Sciatic nerve (tissue), 2 donors: ENCODE measurements around the gene DBNDD1. TPM values are rescaled to one million over a fixed set of nuclear protein-coding genes. Genes with fewer than 3 reads are reported as not detected.
"Not testable (repeated sequence)": the region's sequence is repeated elsewhere in the genome, so short reads cannot be mapped to it uniquely, and the experiment has no call there.

Source experiments
- ATAC-seq: fragments of 200-7000 bp; cut with Tn5 transposase; one replicate; pipeline ENCODE4 v1.9.1; 2020; ENCODE audit warnings: mild to moderate bottlenecking, moderate library complexity
- DNase-seq: peaks from one replicate; pipeline ENCODE4 v3.0.0-alpha.2; 2020; ENCODE audit warnings: low spot score
- intact Hi-C: fragments of 100-400 bp; cut with DNase I; formaldehyde crosslinking; loops from one replicate; pipeline ENCODE4 v1.14.2; 2022
- total RNA-seq: library from RNA; stranded (reverse); fragmentation: NEBNext Ultra II Directional; extraction: Animal tissue kit (Norgen Biotek cat#: 25700); gene quantifications from one replicate; pipeline ENCODE4 v1.2.1, GENCODE V29; 2021
- donor health status: DM: no; HTN: no; CAD: no.
- donor health status: DM: no; HTN: no; CAD: no.

Gene DBNDD1, protein sequence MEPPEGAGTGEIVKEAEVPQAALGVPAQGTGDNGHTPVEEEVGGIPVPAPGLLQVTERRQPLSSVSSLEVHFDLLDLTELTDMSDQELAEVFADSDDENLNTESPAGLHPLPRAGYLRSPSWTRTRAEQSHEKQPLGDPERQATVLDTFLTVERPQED
- 1.8 TPM for total RNA-seq

DNA sequence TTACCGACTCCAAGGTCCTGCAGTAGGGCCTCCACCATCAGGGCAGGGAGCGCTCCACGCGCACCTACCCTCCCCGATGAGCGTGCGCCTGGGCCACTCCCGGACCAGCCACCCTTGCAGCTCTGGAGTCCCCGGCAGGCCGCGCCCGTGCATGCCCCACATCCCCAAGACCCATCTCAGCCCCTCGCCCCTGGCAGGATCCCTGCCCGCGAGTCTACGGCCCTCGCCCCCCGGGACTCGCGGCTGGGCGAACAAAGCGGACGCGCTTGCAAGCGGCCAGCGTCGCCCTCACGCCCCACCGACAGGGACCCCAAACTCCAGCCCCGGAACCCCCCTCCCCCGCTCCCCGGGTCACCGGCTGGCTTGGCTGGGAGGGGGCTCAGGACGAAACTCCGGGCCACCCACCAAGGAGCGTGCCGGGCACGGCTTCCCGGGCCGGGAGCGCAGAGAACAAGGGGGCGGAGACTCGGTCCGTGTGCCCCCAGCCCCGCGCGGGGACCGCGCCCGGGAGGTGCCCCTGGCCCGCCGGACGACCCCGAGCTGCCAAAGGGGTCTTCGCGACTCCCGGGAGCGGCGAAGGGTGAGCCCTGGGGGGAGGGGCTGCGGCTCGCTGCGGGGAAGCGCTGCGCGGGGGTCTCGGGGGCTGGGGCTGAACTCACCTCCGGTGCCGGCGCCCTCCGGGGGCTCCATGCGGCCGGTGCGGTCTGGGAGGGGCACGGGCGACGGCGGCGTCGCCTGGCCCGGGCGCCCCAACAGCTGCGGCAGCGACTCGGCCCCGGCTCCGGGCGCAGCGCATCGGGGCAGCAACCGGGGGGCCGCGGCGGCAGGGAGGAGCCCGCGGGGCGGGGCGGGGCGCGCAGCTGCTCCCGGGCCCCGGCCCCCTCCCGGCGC lies at the start of gene DBNDD1:
TSS of gene DBNDD1 (minus strand) at position 805 of the 891 bp plus-strand sequence. CDS start at position 690, 115 bp downstream.
- ATAC-seq (no peak), DNase-seq (no peak)
- intact Hi-C loops = no loop called here

DNA sequence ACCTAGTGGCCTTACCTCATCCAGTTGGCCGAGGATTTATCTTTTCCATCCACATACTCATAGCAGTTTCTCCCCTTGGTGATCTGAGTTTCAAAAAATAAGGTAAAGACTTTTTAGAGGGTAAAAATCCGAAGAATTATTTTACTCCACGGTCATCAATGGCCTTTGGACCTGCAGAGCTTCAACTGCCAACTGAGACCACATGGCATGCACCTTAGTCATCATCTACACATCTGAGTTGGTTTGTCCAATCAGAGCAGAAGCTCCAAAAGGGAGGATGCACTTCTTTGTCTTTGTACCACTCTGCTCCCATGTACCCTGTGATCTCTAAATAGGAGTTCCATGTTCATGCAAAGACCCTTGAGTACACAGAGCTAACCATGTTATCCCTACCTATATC lies 42.2 kb upstream of the DBNDD1 start:
- intact Hi-C loops = no loop called here
- ATAC-seq (no peak), DNase-seq (no peak)

- DNase-seq (no peak), ATAC-seq (no peak)
- intact Hi-C loops = no loop called here
Measured at GRCh38 chr16:90057738-90058173, 38.5 kb upstream of the DBNDD1 start.

DNA sequence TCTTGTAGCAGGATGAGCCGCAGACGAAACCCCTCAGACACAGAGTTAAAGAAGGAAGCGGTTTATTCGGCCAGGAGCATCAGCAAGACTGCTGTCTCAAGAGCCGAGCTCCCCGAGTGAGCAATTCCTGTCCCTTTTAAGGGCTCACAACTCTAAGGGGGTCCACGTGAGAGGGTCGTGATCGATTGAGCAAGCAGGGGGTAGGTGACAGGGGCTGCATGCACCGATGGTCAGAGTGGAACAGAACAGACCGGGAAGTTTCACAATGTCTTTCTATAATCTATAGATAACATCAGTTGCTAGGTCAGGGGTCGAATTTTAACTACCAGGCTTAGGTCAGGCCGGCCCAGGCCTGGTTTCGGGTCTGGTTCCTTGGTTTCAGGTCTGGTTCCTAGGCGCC lies 37.3 kb upstream of the DBNDD1 start:
- intact Hi-C loops, ATAC-seq, DNase-seq: not testable (repeated sequence)

GRCh38 chr16:90055371-90055770 lies 36.1 kb upstream of the DBNDD1 start:
- DNase-seq (no peak), ATAC-seq (no peak)
- intact Hi-C loops = no loop called here

GRCh38 chr16:90054554-90054953 lies 35.3 kb upstream of the DBNDD1 start:
- intact Hi-C loops = no loop called here
- no peak for DNase-seq
- ATAC-seq = no peak

DNA sequence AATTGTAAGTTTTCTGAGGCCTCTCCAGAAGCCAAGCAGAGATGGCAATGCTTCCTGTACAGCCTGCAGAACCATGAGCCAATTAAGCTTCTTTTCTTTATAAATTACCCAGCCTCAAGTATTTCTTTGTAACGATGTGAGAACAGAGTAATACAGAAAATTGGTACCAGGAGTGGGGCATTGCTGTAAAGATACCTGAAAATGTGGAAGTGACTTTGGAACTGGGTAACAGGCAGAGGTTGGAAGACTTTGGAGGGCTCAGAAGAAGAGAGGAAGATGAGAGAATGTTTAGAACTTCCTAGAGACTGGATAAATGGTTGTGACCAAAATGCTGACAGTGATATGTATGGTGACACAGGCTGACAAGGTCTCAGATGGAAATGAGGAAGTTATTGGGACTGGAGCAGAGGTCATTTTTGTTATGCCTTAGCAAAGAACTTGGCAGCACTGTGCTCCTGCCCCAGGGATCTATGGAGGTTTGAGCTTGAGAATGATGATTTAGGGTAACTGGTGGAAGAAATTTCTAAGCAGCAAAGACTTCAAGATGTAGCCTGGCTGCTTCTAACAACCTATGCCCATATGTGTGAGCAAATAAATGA lies 34.7 kb upstream of the DBNDD1 start:
- ATAC-seq = no peak
- DNase-seq = no peak
- intact Hi-C loops = no loop called here

GRCh38 chr16:90050969-90051368 lies 31.7 kb upstream of the DBNDD1 start:
- intact Hi-C loops = no loop called here
- DNase-seq = no peak

GRCh38 chr16:90048737-90049330 lies 29.6 kb upstream of the DBNDD1 start:
- no peak for ATAC-seq
- DNase-seq = no peak
- intact Hi-C loops = no loop called here

More at GRCh38 chr16:90050969-90051368, 31.7 kb upstream of the DBNDD1 start:
- no peak for ATAC-seq

DNA sequence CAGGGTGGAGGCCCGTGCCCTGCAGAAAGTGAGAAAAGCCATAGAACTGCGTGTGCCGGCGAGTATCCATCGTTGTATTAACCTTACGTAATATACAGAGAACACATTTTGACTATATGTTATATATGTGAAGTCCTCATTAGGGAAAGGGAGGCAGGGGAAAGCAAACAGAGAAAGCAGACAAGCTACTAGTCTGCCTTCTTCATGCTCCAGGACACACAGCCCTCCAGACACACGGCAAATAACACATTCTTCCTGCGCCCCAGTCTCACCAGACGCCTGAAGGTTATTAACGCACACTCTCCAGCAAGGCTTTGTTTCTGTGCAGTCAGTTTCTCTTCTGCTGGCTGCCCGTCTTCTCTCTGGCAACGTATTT lies 29.1 kb upstream of the DBNDD1 start:
- intact Hi-C loops = no loop called here

GRCh38 chr16:90047714-90048346 lies 28.6 kb upstream of the DBNDD1 start:
- DNase-seq (no peak), ATAC-seq (peak; percentile 34)
- intact Hi-C loops = no loop called here

More for the DNA sequence above, 29.1 kb upstream of the DBNDD1 start:
- no peak for DNase-seq
- ATAC-seq = peak; percentile 5

- intact Hi-C loops = no loop called here
- DNase-seq (peak; percentile 87), ATAC-seq (peak; percentile 92)
Measured at GRCh38 chr16:90046971-90047713, 27.9 kb upstream of the DBNDD1 start.

DNA sequence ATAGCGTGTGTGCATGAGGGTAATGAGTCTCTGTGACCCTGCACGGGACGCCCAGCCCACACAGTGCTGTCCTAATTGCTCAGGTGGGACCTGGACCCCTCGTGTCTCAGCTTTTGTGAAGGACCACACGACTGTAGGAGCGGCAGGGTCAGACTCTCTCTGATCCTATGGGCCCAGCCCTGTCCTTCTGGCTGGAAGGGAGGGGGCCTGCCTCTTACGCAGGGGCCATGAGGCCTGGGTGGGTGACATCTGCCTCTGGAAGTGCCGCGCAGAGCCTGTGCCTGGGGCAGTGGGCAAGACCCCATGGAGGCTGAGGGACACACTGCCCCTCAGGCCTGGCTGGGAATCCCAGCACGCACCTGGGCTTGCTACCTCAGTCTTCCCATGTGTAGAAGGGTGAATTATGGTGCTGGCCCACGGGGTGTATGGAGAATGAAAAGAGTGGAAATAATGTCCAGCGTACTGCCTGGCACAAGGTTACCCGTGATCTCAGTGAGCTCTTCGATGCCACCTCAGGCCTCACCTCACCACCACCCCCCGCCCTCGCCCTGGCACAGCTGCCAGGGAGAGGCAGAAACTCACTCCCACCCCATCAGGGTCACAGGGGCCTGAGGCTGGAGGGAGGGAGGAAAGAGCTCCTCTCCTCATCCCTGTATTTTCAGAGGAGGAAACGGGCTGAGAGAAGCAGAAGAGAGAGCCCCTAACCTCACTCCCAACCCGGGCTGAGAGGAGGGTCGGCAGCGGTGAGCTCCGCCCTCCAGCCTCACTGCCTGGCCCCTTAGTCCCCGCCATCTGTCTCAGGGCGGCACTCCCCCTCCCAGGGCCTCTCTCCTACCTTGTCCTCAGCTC lies 27.1 kb upstream of the DBNDD1 start:
- ATAC-seq = peak; percentile 1
- intact Hi-C loops = no loop called here

GRCh38 chr16:90044111-90044551 lies 24.9 kb upstream of the DBNDD1 start:
- DNase-seq (peak; percentile 57), ATAC-seq (no peak)
- intact Hi-C loops = no loop called here

More for the DNA sequence above, 27.1 kb upstream of the DBNDD1 start:
- DNase-seq = peak; percentile 57

DNA sequence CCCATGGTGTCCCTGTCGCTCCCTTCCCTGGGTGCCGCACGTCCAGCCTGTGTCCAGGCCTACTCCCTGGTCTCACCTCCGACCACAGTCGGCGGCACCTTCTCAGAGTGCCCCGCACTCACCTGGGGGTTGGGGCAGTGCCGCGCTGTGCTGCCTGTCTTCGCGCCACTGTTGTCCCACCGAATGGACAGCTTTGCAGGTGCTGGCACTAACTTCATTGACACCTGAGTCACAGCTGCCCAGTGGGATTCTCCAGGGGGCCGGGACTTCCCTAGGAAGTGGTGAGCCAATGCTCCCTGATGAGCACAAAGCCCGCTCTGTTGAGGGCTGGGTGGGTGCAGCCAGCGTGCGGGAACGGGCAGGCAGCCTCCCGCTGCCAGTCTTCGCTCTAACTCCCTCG lies 24.3 kb upstream of the DBNDD1 start:
- ATAC-seq (no peak), DNase-seq (no peak)
- intact Hi-C loops = no loop called here

DNA sequence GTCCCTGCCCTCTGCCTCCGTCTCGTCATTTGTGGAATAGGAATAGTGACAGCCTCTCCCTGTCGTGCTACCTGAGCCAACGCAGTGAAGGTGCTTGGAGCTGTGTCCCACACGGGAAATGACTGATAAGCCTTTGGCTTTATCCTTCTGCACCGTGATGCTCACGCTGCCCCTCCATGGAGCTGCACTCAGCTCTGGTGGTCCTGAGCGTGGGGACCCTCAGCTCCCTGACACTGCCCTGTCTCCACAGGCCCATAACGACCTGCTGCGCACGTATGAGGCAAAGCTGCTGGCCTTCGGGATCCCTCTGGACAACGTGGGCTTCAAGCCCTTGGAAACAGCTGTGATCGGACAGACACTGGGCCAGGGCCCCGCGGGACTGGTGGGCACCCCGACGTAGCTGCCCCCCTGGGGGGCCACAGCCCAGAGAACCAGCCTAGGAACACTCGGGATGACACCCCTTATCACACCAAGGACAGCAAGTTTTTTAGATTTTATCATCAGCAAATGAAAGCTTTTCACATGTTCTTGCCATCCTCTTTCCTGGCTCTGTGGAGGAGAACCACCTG lies 23.8 kb upstream of the DBNDD1 start:
- intact Hi-C loops = no loop called here
- DNase-seq (no peak), ATAC-seq (no peak)

- intact Hi-C loops = no loop called here
- no peak for DNase-seq
- ATAC-seq = no peak
Measured at GRCh38 chr16:90041896-90042473, 22.7 kb upstream of the DBNDD1 start.
